ENCODE data around the gene KRTAP4-7. TPM values are rescaled to one million over a fixed set of nuclear protein-coding genes. Genes with fewer than 3 reads are reported as not detected.
A peak's percentile ranks its signal among the peaks of the same experiment; 100 is the strongest.

The KRTAP4-7 gene
- total RNA-seq, 1 experiment from 2014 or later, result not detected

GRCh38 chr17:41060052-41060604, 23.8 kb upstream of the KRTAP4-7 start, which contains the start of gene KRTAP2-3 (continued):
- TF ChIP-seq EGR1 (IDR thresholded peaks at IDR 0.05; ENCODE audit: low read depth) (no peak), REST (IDR thresholded peaks at IDR 0.05; ENCODE audit: low read depth) (no peak), JUND (IDR thresholded peaks at IDR 0.05) (peak; percentile 82), CEBPB (IDR thresholded peaks at IDR 0.05; ENCODE audit: low read depth) (peak; percentile 71), FOSL1 (IDR thresholded peaks at IDR 0.05; ENCODE audit: low read depth) (peak; percentile 90)
- TF ChIP-seq, protein P1, sequence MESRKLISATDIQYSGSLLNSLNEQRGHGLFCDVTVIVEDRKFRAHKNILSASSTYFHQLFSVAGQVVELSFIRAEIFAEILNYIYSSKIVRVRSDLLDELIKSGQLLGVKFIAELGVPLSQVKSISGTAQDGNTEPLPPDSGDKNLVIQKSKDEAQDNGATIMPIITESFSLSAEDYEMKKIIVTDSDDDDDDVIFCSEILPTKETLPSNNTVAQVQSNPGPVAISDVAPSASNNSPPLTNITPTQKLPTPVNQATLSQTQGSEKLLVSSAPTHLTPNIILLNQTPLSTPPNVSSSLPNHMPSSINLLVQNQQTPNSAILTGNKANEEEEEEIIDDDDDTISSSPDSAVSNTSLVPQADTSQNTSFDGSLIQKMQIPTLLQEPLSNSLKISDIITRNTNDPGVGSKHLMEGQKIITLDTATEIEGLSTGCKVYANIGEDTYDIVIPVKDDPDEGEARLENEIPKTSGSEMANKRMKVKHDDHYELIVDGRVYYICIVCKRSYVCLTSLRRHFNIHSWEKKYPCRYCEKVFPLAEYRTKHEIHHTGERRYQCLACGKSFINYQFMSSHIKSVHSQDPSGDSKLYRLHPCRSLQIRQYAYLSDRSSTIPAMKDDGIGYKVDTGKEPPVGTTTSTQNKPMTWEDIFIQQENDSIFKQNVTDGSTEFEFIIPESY (IDR thresholded peaks at IDR 0.05; ENCODE audit: extremely low read depth, insufficient replicate concordance, low read length), result no peak

- TF ChIP-seq, protein P1 (IDR thresholded peaks at IDR 0.05; ENCODE audit: extremely low read depth, insufficient replicate concordance, low read length), result no peak
- TF ChIP-seq, protein P2, sequence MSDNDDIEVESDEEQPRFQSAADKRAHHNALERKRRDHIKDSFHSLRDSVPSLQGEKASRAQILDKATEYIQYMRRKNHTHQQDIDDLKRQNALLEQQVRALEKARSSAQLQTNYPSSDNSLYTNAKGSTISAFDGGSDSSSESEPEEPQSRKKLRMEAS (IDR thresholded peaks at IDR 0.05), result peak; percentile 60; the same call in 1 of the 2 replicates
- TF ChIP-seq SRF (IDR thresholded peaks at IDR 0.05; ENCODE audit: low read depth), result peak; percentile 24; the same call in 1 of the 2 replicates
- TF ChIP-seq EZH2phosphoT487 (IDR thresholded peaks at IDR 0.05; ENCODE audit: borderline replicate concordance), result no peak
- no peak for TF ChIP-seq ZFX (IDR thresholded peaks at IDR 0.05)
- TF ChIP-seq JUND (IDR thresholded peaks at IDR 0.05), result 0 out of 2 replicates have a peak, but pooled peaks have one; percentile 9
- TF ChIP-seq SP1 (IDR thresholded peaks at IDR 0.05; ENCODE audit: low read depth), result peak; percentile 21; the same call in 1 of the 2 replicates
- 0 out of 2 replicates have a peak, but pooled peaks have one; percentile 19 for TF ChIP-seq CBX3 (IDR thresholded peaks at IDR 0.05; ENCODE audit: low read depth)
- no peak for TF ChIP-seq TCF7L2 (IDR thresholded peaks at IDR 0.05; ENCODE audit: borderline replicate concordance, extremely low read depth, insufficient read depth, insufficient read length)
- peak; percentile 21; the same call in 1 of the 2 replicates for TF ChIP-seq FOSL1 (IDR thresholded peaks at IDR 0.05; ENCODE audit: low read depth)
- Histone ChIP-seq H3K4me2 (ENCODE audit: low read length) (no peak overlapping the region), H3K9me2 (ENCODE audit: insufficient read depth) (no peaks in the 10 kb centered on the region), H3K79me2 (ENCODE audit: insufficient read depth, low read length) (no peaks in the 10 kb centered on the region), H3K27ac (ENCODE audit: low read depth, low read length) (peak overlapping the region; percentile 85), H3K27me3 (ENCODE audit: insufficient read depth, low read length) (no peaks in the 10 kb centered on the region), H2AFZ (ENCODE audit: low read depth, low read length, poor library complexity, severe bottlenecking) (no peak overlapping the region), H4K20me1 (ENCODE audit: insufficient read depth) (no peaks in the 10 kb centered on the region), H3K9me3 (ENCODE audit: control insufficient read depth in 1 of 2, insufficient read depth in 1 of 2, low read depth in 1 of 2, low read length in 2 of 2) (peaks cover 0 to 8% of the 10 kb centered on the region in 2 experiments; a peak in 1 of 4 replicates), H3K36me3 (ENCODE audit: control insufficient read depth in 1 of 2, insufficient read depth in 2 of 2, low read length in 2 of 2) (peaks cover 0 to 7% of the 10 kb centered on the region in 2 experiments; a peak in 1 of 4 replicates), H3K4me1 (ENCODE audit: control insufficient read depth in 1 of 2, insufficient read depth in 2 of 2, low read length in 2 of 2) (peaks cover 48 to 75% of the 10 kb centered on the region in 2 experiments), H3K4me3 (replicated peaks in 1 of 2; ENCODE audit: low read depth in 1 of 2, low read length in 2 of 2) (no peak overlapping the region), H3K9ac (ENCODE audit: low read length) (0 out of 2 replicates have a peak overlapping the region, but pooled peaks have one; percentile 10)
- POLR2A ChIA-PET, result no interaction called here
- no TSS peak for BruUV-seq (replicated peaks)
- CTCF ChIA-PET, result no interaction called here
- RAD21 ChIA-PET (ENCODE audit: low non-redundant PET in 1 of 2, low total read pairs in 2 of 2, uncharacterized antibody in 2 of 2, unreplicated experiment in 2 of 2), result no interaction called here
- intact Hi-C loops (cut with micrococcal nuclease), result no loop called here
- no peak for DNase-seq (ENCODE audit: low read depth, low spot score)
- no peak for ATAC-seq
Measured at GRCh38 chr17:41061964-41062363, 22.0 kb upstream of the KRTAP4-7 start.

All from HCT116 (cell line).